Stomach (tissue), 9 donors: ENCODE results near the gene MESD. TPM values are rescaled to one million over a fixed set of nuclear protein-coding genes. Genes with fewer than 3 reads are reported as not detected.

Source experiments
- DNase-seq, 2 donors: peaks; one replicate each; pipeline versions ENCODE4 v3.0.0 to v3.0.0-alpha.2; 2013 to 2019
- H3K27ac ChIP-seq, 5 donors: fragments of 200-600 bp in 4 of 5; sonication (generic) in 4 of 5; one replicate each; pipeline ENCODE4 v1.5.1; 2013 to 2019; ENCODE audit warnings: mild to moderate bottlenecking in 1 of 5, moderate library complexity in 1 of 5
- H3K27me3 ChIP-seq, 3 donors: fragments of 200-600 bp; sonication (generic); one replicate each; pipeline ENCODE4 v1.5.1; 2017 to 2019; ENCODE audit warnings: mixed run types in 1 of 3
- H3K36me3 ChIP-seq, 4 donors: fragments of 200-600 bp; sonication (generic); 1 replicate in 3 of 4; 2 replicates in 1 of 4; pipeline ENCODE4 v1.5.1; 2016 to 2019
- H3K4me1 ChIP-seq, 4 donors: fragments of 200-600 bp; sonication (generic); one replicate each; pipeline ENCODE4 v1.5.1; 2016 to 2019
- H3K4me3 ChIP-seq, 4 donors: fragments of 200-600 bp; sonication (generic) in 3 of 4; one replicate each; pipeline ENCODE4 v1.5.1; 2016 to 2019; ENCODE audit warnings: mild to moderate bottlenecking in 1 of 4
- H3K9me3 ChIP-seq, 4 donors: fragments of 200-600 bp; sonication (generic); one replicate each; pipeline ENCODE4 v1.5.1; 2016 to 2019
- EP300 ChIP-seq: sonication (generic); formaldehyde crosslinking; IDR thresholded peaks from one replicate; pipeline ENCODE4 v1.6.1; 2017; ENCODE audit warnings: antibody characterized with exemption
- POLR2A ChIP-seq, 4 donors: fragments of 450-650 bp; IDR thresholded peaks; one replicate each; pipeline ENCODE4 v1.6.1; 2016; ENCODE audit warnings: antibody characterized with exemption in 4 of 4, control low read depth in 2 of 4, mild to moderate bottlenecking in 1 of 4, moderate library complexity in 1 of 4
- POLR2AphosphoS5 ChIP-seq, 3 donors: sonication (generic); formaldehyde crosslinking; IDR thresholded peaks; one replicate each; pipeline ENCODE4 v1.6.1; 2016; ENCODE audit warnings: antibody characterized with exemption in 3 of 3
- WGBS, 5 donors: extraction: QIAGEN DNeasy Blood & Tissue Kit in 3 of 5; methylation state at CpG; one replicate each; pipeline versions ENCODE4 v1.1.5 to v1.1.7; 2013 to 2018; 5-methylcytosine and 5-hydroxymethylcytosine counted together
- intact Hi-C: fragments of 100-400 bp; cut with DNase I; formaldehyde crosslinking; loops from one replicate; pipeline ENCODE4 v1.15.1; 2023; ENCODE audit warnings: low total_unique reads
- polyA plus RNA-seq, 3 donors: library from polyadenylated mRNA; stranded (reverse); fragments of 200-250 nt; gene quantifications; one replicate each; pipeline ENCODE4 v1.2.3, GENCODE V29; 2013
- total RNA-seq, 5 donors: library from RNA; depleted of rRNA; stranded (reverse); fragments of >200 nt; gene quantifications; one replicate each; pipeline versions ENCODE4 v1.1.0 to v1.2.3, GENCODE V29; 2014 to 2016
- TF ChIP-seq, protein P1 (sequence below), 7 experiments: fragments of 450-650 bp in 4 of 7; fragments of 200-600 bp in 3 of 7; sonication (generic) in 3 of 7; IDR thresholded peaks; one replicate each; pipeline ENCODE4 v1.5.1; 2016 to 2019; ENCODE audit warnings: antibody characterized with exemption in 7 of 7, control low read depth in 2 of 7, mild to moderate bottlenecking in 1 of 7
- donor health status: healthy with polysubstance abuse.
- donor health status: Bipolar disorder and iron deficiency.
- donor health status: healthy.

MESD gene
- total and polyA plus RNA-seq, 8 donors = 5.5 to 34.8 (median 15.7) TPM

DNA sequence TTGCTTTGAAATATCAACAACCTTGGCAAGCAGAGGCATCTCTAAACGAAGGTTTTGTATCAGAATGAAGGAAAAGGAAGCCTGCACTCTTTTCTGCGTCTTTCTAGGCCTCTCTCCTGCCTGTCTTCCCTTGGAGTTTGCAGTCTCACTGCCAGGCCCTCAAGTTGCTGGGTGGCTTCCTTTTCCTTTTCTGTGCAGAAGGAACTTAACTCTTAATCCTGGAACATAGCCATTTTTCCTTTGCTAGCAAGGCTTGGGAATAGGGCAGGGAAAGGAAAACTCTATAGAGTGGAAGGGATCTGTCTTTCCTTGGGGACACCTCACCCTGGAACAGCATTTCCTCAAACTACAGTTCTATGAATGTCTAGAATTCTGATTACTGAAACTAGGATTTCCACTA lies 43.9 kb upstream of the MESD start:
- Histone ChIP-seq H3K36me3 (no peaks in the 10 kb centered on the region), H3K4me3 (no peak overlapping the region), H3K27me3 (no peaks in the 10 kb centered on the region), H3K27ac (peak overlapping the region; percentile 36 to 78 (median 56)), H3K4me1 (peaks cover 12 to 45% (median 22%) of the 10 kb centered on the region in 4 donors), H3K9me3 (no peaks in the 10 kb centered on the region)
- intact Hi-C loops = no loop called here
- TF ChIP-seq POLR2A (IDR thresholded peaks at IDR 0.05) (no peak), EP300 (no peak), POLR2AphosphoS5 (IDR thresholded peaks at IDR 0.05) (no peak)
- TF ChIP-seq, protein P1, sequence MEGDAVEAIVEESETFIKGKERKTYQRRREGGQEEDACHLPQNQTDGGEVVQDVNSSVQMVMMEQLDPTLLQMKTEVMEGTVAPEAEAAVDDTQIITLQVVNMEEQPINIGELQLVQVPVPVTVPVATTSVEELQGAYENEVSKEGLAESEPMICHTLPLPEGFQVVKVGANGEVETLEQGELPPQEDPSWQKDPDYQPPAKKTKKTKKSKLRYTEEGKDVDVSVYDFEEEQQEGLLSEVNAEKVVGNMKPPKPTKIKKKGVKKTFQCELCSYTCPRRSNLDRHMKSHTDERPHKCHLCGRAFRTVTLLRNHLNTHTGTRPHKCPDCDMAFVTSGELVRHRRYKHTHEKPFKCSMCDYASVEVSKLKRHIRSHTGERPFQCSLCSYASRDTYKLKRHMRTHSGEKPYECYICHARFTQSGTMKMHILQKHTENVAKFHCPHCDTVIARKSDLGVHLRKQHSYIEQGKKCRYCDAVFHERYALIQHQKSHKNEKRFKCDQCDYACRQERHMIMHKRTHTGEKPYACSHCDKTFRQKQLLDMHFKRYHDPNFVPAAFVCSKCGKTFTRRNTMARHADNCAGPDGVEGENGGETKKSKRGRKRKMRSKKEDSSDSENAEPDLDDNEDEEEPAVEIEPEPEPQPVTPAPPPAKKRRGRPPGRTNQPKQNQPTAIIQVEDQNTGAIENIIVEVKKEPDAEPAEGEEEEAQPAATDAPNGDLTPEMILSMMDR (IDR thresholded peaks at IDR 0.05) = no peak
- DNase-seq = no peak
- 9 to 30% (median 16%) methylated on average over 2 of the region's 2 CpGs for WGBS, 5 donors

DNA sequence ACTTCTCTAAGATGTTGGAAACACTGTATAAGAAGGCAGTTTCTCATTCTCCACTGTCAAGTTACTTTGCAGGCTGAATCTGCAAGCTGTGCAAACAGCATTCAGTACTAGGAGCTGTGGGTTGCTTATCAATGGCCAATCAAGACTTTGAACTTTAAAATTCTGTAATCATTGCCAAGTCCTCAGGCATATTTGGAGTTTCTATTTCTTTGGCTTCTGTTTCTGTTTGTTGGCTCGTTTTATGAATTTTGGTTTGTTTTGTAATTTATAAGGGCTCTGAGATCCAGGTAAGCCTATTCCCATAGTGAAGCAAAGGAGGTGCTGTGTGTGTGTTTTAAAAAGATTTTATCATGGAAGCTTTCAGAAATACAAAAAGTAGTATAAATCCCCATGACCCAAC lies 43.2 kb upstream of the MESD start:
- TF ChIP-seq POLR2A (IDR thresholded peaks at IDR 0.05) (no peak), POLR2AphosphoS5 (IDR thresholded peaks at IDR 0.05) (peak in 1 of 3 donors; percentile 10)
- WGBS, 5 donors = 12 to 31% (median 21%) methylated on average over 1 of the region's 1 CpG
- no peak for DNase-seq
- H3K36me3 ChIP-seq = no peaks in the 10 kb centered on the region
- H3K9me3 ChIP-seq = no peaks in the 10 kb centered on the region
- peak overlapping the region in 4 of 5 donors; percentile 52 to 76 (median 64) for H3K27ac ChIP-seq
- intact Hi-C loops = no loop called here
- no peak overlapping the region for H3K4me3 ChIP-seq
- peaks cover 12 to 41% (median 17%) of the 10 kb centered on the region in 4 donors for H3K4me1 ChIP-seq
- no peaks in the 10 kb centered on the region for H3K27me3 ChIP-seq

DNA sequence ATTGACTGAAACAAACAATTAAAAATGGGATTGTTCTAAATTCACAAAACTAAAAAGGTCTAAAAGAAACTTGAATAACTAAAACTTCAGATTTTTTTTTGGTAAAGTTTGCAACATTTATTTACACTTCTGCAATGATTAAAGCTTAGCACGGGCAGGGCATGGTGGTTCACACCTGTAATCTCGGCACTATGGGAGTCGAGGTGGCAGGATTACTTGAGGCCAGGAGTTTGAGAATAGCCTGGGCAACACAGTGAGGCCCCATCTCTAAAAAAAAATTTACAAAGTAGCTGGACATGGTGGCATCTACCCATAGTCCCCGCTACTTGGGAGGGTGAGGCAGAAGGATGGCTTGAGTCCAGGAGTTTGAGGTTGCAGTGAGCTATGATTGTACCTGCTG lies 42.7 kb upstream of the MESD start:
- no peak for TF ChIP-seq EP300
- intact Hi-C loops = no loop called here

DNA sequence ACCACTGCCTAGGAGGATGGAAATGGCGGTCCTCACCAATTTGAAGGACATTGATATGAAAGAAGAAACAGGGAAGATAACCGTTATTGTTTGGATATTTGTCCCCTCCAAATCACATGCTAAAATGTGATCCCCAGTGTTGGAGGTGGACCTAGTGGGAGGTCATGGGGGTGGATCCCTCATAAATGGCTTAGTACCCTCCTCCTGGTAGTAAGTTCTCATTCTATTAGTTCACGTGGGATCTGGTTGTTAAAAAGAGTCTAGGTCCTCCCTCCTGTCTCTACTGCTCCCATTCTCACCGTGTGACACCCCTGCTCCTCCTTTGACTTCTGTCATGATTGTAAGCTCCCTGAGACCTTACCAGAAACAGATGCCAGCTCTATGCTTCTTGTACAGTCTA lies 41.6 kb upstream of the MESD start:
- Histone ChIP-seq H3K36me3 (no peaks in the 10 kb centered on the region), H3K27me3 (no peaks in the 10 kb centered on the region), H3K4me3 (no peak overlapping the region), H3K4me1 (peaks cover 12 to 41% (median 17%) of the 10 kb centered on the region in 4 donors), H3K27ac (no peak overlapping the region), H3K9me3 (no peaks in the 10 kb centered on the region)
- 75 to 97% (median 92%) methylated on average over 4 of the region's 4 CpGs for WGBS, 5 donors
- intact Hi-C loops = no loop called here
- DNase-seq = no peak
- TF ChIP-seq POLR2AphosphoS5 (IDR thresholded peaks at IDR 0.05) (no peak), EP300 (no peak)
- TF ChIP-seq, protein P1 (IDR thresholded peaks at IDR 0.05) = no peak

More for the DNA sequence above, 42.7 kb upstream of the MESD start:
- no peak for DNase-seq
- WGBS, 5 donors = 34 to 65% (median 50%) methylated on average over 4 of the region's 4 CpGs
- peak overlapping the region in 3 of 5 donors; percentile 21 to 76 (median 52) for H3K27ac ChIP-seq
- H3K4me3 ChIP-seq = no peak overlapping the region
- no peaks in the 10 kb centered on the region for H3K9me3 ChIP-seq
- no peaks in the 10 kb centered on the region for H3K36me3 ChIP-seq
- H3K4me1 ChIP-seq = peaks cover 12 to 41% (median 17%) of the 10 kb centered on the region in 4 donors
- no peaks in the 10 kb centered on the region for H3K27me3 ChIP-seq

DNA sequence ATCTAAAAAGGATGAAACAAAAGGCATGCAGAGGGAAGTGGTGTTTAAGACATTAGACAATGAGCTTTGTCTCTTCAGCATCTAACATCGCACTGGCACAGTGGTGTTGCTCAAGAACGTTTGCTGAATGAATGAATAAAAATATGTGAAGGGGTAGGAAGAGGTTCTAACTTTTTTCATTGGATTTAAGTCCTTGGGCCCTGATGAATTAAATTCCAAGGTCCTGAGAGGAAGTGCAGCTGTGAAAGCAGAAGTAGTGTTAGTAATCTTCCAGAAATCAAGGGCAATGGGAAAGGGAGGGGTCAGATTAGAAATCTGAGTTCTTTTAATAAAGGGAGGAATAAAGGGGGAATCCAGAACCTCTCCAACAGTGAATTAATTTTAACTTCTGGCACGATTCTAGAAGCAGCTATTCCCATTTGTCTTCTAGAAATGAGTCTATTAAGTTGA lies 40.7 kb upstream of the MESD start:
- no peak for TF ChIP-seq POLR2AphosphoS5 (IDR thresholded peaks at IDR 0.05)
- TF ChIP-seq, protein P1 (IDR thresholded peaks at IDR 0.05) = no peak
- no peak for TF ChIP-seq POLR2A (IDR thresholded peaks at IDR 0.05)
- no peak for TF ChIP-seq EP300
- no peaks in the 10 kb centered on the region for H3K36me3 ChIP-seq
- WGBS, 5 donors = 58 to 84% (median 79%) methylated on average over 3 of the region's 3 CpGs
- no peaks in the 10 kb centered on the region for H3K9me3 ChIP-seq
- intact Hi-C loops = no loop called here
- H3K4me1 ChIP-seq = peaks cover 12 to 43% (median 17%) of the 10 kb centered on the region in 4 donors
- H3K4me3 ChIP-seq = no peak overlapping the region
- no peaks in the 10 kb centered on the region for H3K27me3 ChIP-seq
- DNase-seq = no peak
- peak overlapping the region in 2 of 5 donors; percentile 7 to 25 for H3K27ac ChIP-seq
